ENCODE measurements around the gene BAZ2A. TPM values are rescaled to one million over a fixed set of nuclear protein-coding genes. Genes with fewer than 3 reads are reported as not detected.
"Not testable (repeated sequence)": the region's sequence is repeated elsewhere in the genome, so short reads cannot be mapped to it uniquely, and the experiment has no call there.

Gene BAZ2A
- polyA plus RNA-seq, 1 donor: 41.3 TPM

- no peak for DNase-seq (ENCODE audit: low read depth)
These were observed 31.1 kb downstream of the BAZ2A start for GRCh38 chr12:56599041-56599440.

GRCh38 chr12:56596815-56597214 lies 33.3 kb downstream of the BAZ2A start:
- no peak for DNase-seq (ENCODE audit: low read depth)

GRCh38 chr12:56593909-56594621 lies 36.1 kb downstream of the BAZ2A start:
- peak; percentile 13 for DNase-seq (ENCODE audit: low read depth)

- no peak for DNase-seq (ENCODE audit: low read depth)
These were observed 38.2 kb downstream of the BAZ2A start for GRCh38 chr12:56591961-56592360.

GRCh38 chr12:56591126-56591525 lies 39.0 kb downstream of the BAZ2A start:
- no peak for DNase-seq (ENCODE audit: low read depth)

- DNase-seq (ENCODE audit: low read depth): no peak
These were observed 39.8 kb downstream of the BAZ2A start for GRCh38 chr12:56590237-56590830.

- DNase-seq (ENCODE audit: low read depth): no peak
These were observed 40.3 kb downstream of the BAZ2A start for GRCh38 chr12:56589783-56590182.

- DNase-seq (ENCODE audit: low read depth): no peak
These were observed 45.0 kb downstream of the BAZ2A start for GRCh38 chr12:56585098-56585497.

GRCh38 chr12:56581418-56582145 lies 48.5 kb downstream of the BAZ2A start:
- no peak for DNase-seq (ENCODE audit: low read depth)

- DNase-seq (ENCODE audit: low read depth): no peak
These were observed 51.1 kb downstream of the BAZ2A start for GRCh38 chr12:56578983-56579546.

GRCh38 chr12:56577248-56577647 lies 52.9 kb downstream of the BAZ2A start:
- not testable (repeated sequence) for DNase-seq (ENCODE audit: low read depth)

- no peak for DNase-seq (ENCODE audit: low read depth)
These were observed 55.9 kb downstream of the BAZ2A start for GRCh38 chr12:56574210-56574609.

- DNase-seq (ENCODE audit: low read depth): no peak
These were observed 57.8 kb downstream of the BAZ2A start for GRCh38 chr12:56572288-56572687.

GRCh38 chr12:56571121-56571520 lies 59.0 kb downstream of the BAZ2A start:
- peak; percentile 77 for DNase-seq (ENCODE audit: low read depth)

GRCh38 chr12:56568146-56568545 lies 62.0 kb downstream of the BAZ2A start:
- no peak for DNase-seq (ENCODE audit: low read depth)

- peak; percentile 99 for DNase-seq (ENCODE audit: low read depth)
These were observed 64.5 kb downstream of the BAZ2A start for GRCh38 chr12:56565510-56566101.

GRCh38 chr12:56551070-56551469 lies 79.1 kb downstream of the BAZ2A start:
- no peak for DNase-seq (ENCODE audit: low read depth)

- no peak for DNase-seq (ENCODE audit: low read depth)
These were observed 83.4 kb downstream of the BAZ2A start for GRCh38 chr12:56546680-56547079.
